ENCODE results near the gene C5orf47.

Gene C5orf47

DNA sequence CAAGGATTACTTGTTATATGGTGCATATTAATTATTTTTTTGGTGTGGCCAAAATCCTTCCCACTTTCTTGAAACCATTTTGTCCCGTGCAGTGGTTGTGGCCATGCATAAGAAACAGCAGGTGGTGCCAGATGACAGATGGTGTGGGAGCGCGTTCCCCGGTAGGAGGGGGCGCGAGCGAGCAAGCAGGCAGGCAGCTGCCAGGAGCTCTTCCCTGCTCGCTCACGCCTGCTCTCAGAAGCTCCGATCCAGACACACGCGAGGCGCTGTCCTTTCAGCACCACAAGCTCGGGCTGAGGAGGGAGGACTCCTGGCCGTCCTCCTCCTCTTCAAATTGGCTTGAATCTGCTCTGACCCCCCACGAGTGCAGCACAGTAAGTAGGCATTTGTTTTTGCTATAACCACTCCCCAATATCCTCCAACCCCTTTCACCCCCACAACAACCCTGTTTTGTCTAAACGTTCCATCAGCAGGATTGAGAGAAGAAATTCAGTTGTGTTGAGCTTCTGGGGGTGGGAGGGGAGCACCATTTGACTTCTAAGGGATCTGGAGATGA is 56.6 kb downstream of the C5orf47 start, which contains the start of gene NSG2:
Gene NSG2, plus strand, starts transcription at position 237 of the 556 bp plus-strand sequence. CDS start 1,050 bp downstream, outside the sequence.
- TF ChIP-seq, protein P1, sequence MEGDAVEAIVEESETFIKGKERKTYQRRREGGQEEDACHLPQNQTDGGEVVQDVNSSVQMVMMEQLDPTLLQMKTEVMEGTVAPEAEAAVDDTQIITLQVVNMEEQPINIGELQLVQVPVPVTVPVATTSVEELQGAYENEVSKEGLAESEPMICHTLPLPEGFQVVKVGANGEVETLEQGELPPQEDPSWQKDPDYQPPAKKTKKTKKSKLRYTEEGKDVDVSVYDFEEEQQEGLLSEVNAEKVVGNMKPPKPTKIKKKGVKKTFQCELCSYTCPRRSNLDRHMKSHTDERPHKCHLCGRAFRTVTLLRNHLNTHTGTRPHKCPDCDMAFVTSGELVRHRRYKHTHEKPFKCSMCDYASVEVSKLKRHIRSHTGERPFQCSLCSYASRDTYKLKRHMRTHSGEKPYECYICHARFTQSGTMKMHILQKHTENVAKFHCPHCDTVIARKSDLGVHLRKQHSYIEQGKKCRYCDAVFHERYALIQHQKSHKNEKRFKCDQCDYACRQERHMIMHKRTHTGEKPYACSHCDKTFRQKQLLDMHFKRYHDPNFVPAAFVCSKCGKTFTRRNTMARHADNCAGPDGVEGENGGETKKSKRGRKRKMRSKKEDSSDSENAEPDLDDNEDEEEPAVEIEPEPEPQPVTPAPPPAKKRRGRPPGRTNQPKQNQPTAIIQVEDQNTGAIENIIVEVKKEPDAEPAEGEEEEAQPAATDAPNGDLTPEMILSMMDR (IDR thresholded peaks at IDR 0.05; ENCODE audit: low read depth, low read length) = peak; percentile 32
- DNase-seq (ENCODE audit: extremely low read depth, low read depth) = peak; percentile 19

DNA sequence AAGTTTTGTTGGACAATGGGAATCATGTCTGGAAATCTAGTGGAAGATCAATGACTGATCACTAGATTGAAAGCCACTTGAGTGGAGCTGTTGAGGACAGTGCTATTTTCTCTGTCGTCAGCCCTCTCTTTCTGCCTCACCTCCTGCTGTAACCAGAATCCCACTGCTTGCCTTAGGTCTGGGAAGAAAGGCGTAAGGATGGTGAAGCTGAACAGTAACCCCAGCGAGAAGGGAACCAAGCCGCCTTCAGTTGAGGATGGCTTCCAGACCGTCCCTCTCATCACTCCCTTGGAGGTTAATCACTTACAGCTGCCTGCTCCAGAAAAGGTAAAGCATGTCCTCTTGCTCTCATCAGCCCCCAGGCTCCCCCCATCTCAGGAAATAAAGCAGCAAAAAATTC is 57.6 kb downstream of the C5orf47 start:
- TF ChIP-seq, protein P1 (IDR thresholded peaks at IDR 0.05; ENCODE audit: low read depth, low read length) = no peak
- no peak for DNase-seq (ENCODE audit: extremely low read depth, low read depth)

DNA sequence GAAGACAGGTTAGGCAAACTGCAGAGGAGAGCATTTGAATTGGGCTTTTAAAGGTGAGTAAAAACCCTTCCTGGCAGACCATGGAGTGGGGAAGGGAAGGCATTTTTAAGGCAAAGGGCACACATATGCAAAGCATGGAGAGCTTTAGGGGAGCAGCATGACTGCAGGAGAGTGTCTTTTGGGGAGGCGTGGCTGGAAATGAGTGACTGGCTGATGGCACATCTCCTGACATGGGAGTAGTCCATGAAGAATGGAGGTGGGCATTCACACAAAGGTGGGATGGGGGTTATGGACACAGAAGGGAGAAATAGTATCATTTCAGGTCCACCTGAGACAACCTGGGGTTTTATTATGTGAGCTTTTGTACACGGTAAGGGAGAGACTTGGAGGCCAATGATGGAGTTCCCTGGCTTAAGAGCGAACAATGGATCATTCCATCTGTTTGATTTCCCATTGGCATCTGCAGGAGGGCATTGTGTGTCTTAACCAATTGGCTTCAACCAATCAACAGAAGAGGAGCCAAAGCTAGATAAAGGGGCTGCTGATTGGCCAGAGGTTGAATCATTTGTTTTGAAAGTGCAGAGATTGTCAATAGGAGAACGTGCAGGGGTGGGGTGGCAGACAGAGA is 58.6 kb downstream of the C5orf47 start:
- TF ChIP-seq, protein P1 (IDR thresholded peaks at IDR 0.05; ENCODE audit: low read depth, low read length) = no peak
- DNase-seq (ENCODE audit: extremely low read depth, low read depth) = no peak

DNA sequence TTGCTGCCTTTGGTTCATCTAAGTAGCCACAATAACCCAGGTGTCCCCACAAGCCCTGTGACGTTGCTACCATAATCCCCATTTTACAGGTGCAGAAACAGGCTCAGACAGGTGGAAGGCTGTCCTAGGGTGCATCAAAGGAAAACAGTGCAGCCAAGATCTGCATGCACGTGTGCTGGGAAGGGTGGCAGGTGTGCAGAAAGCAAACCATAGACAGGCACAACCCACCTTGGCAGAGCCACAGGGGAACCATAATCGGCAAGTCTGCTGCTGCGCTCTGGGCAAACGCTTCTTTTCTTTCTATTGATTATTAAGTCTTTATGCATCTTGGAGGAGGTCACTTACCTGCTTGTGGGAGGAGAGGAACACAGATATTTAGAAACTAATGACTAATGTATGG is 63.7 kb downstream of the C5orf47 start:
- DNase-seq (ENCODE audit: extremely low read depth, low read depth) = no peak
- TF ChIP-seq, protein P1 (IDR thresholded peaks at IDR 0.05; ENCODE audit: low read depth, low read length) = no peak

DNA sequence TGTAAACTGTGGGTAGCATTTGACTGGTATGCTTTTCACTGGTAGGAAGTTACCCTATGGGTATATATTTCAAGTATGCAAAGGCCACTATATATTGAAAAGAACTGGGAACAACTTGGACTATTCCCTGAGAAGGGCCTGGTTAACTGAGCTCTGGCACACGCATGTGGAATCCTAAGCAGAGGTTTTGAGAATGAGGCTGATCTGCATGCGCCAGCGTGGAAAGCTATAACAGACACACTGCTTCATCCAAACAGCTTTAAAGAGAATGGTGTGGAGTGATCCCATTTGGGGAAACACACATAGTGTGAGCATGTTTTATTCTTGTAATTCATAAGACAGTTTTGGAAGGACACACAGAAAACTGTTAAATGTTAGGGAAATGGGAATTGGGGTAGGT is 64.9 kb downstream of the C5orf47 start:
- TF ChIP-seq, protein P1 (IDR thresholded peaks at IDR 0.05; ENCODE audit: low read depth, low read length) = no peak
- DNase-seq (ENCODE audit: extremely low read depth, low read depth) = no peak
